ENCODE measurements around the gene MAPK14.

GRCh38 chr6:36128073-36128472 is 100.5 kb downstream of the MAPK14 start:
- TF ChIP-seq CTCF (conservative IDR thresholded peaks at IDR 0.05; ENCODE audit: low read depth, low read length) = no peak
- TF ChIP-seq EZH2 (IDR thresholded peaks at IDR 0.05; ENCODE audit: borderline replicate concordance, low read depth, low read length, poor library complexity, severe bottlenecking) = no peak

All from A673 (cell line).